Left cardiac atrium (tissue), 4 donors: ENCODE measurements around the gene CAMK2N2. TPM values are rescaled to one million over a fixed set of nuclear protein-coding genes. Genes with fewer than 3 reads are reported as not detected.

Experiments
- ATAC-seq, 2 donors: fragments of 200-7000 bp; cut with Tn5 transposase; one replicate each; pipeline ENCODE4 v1.9.1; 2020; ENCODE audit warnings: mild to moderate bottlenecking in 2 of 2, moderate library complexity in 2 of 2
- DNase-seq: peaks from one replicate; pipeline ENCODE4 v3.0.0-alpha.2; 2020
- intact Hi-C, 2 donors: fragments of 100-400 bp; cut with DNase I; formaldehyde crosslinking; loops; one replicate each; pipeline versions ENCODE4 v1.14.1 to v1.15.1; 2022 to 2023
- long read RNA-seq: library from polyadenylated mRNA; unstranded; transcript quantifications from one replicate; pipeline ENCODE4 v2.0.0, GENCODE V29; 2021
- total RNA-seq, 2 donors: library from RNA; stranded (reverse); fragmentation: NEBNext Ultra II Directional; extraction: Animal tissue kit (Norgen Biotek cat#: 25700); gene quantifications; one replicate each; pipeline ENCODE4 v1.2.1, GENCODE V29; 2021
- donor health status: DM: no; HTN: yes; CAD: no.
- donor health status: DM: no; HTN: yes; CAD: no; lungs with severe emphysema.
- donor health status: DM: yes; HTN: yes; CAD: no.
- donor health status: Dilated cardiomyopathy.

CAMK2N2 gene
- under 1 TPM in 1 of 2 donors, not detected in 1; 0.18 TPM for total RNA-seq
- long read RNA-seq: 0 reads

DNA sequence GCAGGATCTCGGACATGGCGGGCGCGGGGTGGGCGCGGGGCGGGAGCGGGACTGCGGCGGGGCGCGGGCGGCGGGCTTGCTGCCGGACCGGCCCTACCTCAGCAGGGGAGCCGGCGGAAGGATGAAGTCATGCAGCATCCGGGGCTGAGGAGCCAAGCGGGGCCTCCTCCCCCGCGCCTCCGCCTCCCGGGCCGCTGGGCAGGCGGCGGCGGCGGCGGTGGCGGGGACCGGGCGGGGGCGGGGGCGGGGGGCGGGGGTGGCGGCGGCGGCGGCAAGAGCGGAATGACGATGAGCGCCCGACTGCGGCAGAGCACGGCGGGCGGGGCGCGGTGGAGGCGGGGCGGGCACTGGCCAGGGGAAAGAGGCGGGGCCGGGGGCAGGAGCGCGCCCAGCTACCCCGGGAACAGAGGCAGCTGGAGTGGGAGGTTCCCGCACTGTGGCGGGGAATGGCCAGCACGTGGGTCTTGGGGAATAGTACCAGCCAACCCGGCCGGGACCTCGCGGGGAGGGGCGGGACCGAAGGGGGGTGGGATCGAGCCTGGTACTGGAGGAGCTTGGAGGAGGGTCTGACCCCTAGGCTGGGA lies at the start of gene CAMK2N2:
TSS of gene CAMK2N2 (minus strand) at position 284 of the 584 bp plus-strand sequence. CDS start at position 16, 268 bp downstream.
- peak; percentile 68 for DNase-seq
- intact Hi-C loops: no loop called here
- peak; percentile 53 to 88 for ATAC-seq

DNA sequence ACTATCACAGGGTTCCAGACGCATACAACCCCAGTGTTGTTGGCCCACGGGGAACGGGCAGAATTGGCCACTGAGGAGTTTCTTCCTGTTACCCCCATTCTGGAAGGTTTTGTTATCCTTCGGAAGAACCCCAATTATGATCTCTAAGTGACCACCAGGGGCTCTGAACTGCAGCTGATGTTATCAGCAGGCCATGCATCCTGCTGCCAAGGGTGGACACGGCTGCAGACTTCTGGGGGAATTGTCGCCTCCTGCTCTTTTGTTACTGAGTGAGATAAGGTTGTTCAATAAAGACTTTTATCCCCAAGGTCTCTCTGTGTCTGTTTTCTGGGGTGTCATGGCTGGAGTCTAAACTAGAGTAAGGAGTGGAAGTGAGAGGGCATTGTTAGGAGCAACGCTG lies 47.4 kb upstream of the CAMK2N2 start:
- ATAC-seq (no peak), DNase-seq (no peak)

DNA sequence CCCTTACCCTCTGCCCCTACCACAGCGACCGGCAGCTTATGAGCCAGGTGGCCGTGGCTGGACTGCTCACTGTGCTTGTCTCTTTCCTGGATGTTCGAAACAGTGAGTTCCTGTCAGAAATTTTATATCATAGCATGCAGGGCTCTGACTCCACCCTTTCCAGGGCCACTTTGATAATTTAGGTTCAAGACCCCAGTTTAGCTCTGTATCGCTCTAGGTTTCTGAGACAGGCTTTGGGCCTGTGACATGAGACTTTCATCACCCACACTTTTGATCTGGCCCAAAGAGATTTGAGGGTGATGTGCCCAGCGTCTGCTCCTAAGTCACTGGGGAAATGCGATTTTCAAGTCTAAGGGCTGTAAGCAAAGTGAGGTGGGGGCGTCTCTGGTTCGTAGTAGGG lies 46.6 kb upstream of the CAMK2N2 start:
- ATAC-seq: no peak
- intact Hi-C loops: no loop called here
- DNase-seq: no peak

More for the DNA sequence above, 47.4 kb upstream of the CAMK2N2 start:
- intact Hi-C loops: no loop called here

DNA sequence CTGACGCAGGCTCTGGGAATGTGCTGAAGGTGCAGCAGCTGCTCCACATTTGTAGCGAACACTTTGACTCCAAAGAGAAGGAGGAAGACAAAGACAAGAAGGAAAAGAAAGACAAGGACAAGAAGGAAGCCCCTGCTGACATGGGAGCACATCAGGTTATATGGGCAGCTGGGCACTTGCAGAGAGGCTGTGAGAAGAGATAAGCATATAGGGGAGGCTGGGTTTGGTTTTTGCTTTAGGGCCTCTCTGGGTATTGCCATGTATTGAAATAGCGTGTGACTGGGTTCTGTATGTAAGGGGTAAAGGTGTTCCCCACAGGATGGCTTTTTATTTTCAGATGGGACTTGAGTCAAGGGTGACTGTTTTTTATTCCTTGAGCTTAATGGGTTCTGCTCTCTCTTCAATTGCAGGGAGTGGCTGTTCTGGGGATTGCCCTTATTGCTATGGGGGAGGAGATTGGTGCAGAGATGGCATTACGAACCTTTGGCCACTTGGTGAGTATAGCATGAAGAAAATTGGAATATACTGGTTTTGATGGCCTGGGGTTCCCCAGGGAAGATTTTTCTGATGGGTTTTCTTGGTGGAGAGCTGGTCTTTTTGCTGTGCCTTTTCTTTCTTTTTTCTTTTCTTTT lies 45.1 kb upstream of the CAMK2N2 start:
- no peak for ATAC-seq
- DNase-seq: no peak
- intact Hi-C loops: no loop called here

DNA sequence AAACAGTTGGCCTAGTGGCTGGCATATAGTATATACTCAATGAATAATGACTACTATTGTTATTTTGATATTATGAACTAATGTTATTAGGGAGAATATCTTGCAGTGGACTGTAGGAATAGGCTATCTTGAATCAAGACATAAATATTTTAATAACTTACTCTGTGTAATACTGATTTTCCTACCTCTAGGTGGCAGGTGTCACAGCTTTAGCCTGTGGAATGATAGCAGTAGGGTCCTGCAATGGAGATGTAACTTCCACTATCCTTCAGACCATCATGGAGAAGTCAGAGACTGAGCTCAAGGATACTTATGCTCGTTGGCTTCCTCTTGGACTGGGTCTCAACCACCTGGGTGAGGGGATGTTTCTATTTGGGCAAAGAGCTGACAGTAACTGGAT lies 44.2 kb upstream of the CAMK2N2 start:
- no peak for ATAC-seq
- DNase-seq: no peak
- intact Hi-C loops: no loop called here

DNA sequence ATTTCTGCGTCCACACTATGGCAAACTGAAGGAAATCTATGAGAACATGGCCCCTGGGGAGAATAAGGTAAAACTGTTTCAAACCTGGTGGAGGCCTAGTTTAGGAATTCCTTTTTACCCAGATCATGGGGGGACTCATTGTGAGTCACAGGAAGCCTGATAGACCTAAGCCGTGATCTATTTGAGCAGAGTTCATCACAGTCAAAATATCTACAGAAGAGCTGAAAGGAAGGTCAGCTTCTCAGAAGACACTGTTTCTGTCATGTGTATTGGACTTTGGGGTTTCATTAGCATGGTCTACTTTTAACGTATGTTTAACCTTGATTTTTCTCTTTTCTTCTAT lies 39.0 kb upstream of the CAMK2N2 start:
- DNase-seq (no peak), ATAC-seq (no peak)
- intact Hi-C loops: no loop called here

DNA sequence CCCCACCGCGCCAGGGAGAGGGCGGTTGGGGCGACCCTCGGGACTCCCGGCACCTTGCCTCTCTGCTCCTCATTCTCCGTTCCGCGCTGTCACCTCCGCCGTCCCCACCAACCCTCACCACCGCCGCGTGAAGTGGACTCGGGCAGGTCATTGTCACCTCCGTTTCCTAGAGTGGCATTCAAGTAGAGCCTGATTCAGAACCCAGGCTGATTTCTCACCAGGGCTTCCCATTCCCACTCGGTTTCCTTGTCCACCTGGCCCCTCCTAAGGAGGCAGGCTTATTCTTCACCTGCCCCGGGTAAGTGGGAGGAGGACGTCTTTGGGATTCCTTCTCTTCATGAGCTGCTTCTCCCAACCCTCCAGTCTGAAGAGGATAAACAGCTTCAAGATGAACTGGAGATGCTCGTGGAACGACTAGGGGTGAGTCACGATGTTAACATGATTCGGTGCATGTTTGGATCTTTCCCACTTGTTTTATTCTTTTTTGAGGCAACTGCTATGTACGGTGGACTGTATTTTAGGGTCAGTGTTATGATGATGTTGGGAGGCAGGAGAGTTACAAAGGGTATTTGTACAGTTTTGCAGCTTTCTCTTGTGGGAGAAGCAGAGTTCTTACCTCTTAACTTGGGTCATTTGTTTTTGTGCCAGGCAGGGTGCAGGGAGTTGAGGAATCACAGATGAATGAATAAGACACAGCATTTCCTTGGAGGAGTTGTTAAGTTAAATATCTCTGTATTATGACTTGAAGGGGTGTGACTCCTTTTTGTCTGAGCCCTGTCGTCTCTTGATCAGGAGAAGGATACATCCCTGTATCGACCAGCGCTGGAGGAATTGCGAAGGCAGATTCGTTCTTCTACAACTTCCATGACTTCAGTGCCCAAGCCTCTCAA lies 38.4 kb upstream of the CAMK2N2 start:
- peak in 1 of 2 donors; percentile 1 for ATAC-seq

DNA sequence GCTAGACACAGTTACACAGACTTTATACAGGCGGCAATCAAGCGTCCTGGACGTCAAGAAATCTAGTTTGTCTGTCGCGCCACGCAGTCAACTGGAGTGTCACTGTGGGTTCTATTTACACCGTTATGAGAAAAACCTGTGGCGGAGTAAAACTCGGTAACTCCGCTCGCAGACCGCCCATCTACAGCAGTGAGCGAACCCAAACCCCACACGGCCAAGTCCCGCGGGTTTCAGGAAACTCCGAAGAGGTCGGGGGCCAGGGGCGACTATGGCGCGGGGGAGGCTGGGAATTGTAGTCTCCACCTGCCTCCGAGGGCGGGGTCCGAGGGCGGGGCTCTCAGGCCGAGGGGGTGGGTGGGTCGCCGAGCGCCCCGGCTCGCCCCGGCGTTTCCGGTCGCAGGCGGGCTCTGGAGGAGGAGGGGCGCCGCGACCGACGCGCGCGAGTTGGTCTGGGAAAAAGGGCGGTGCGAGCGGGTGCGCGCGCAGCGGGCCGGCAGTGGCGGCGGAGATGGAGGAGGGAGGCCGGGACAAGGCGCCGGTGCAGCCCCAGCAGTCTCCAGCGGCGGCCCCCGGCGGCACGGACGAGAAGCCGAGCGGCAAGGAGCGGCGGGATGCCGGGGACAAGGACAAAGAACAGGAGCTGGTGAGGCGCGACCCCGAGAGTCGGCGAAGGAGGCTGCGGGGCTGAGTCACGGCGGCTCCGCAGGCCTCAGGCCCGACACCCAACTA lies 37.6 kb upstream of the CAMK2N2 start, which contains the start of gene PSMD2:
TSS of gene PSMD2 (plus strand) at position 483 of the 729 bp plus-strand sequence. CDS start at position 509, 26 bp downstream.
- DNase-seq (peak; percentile 99), ATAC-seq (peak; percentile 99)
- intact Hi-C loops: no loop called here

More for the DNA sequence above, 38.4 kb upstream of the CAMK2N2 start:
- no peak for DNase-seq
- intact Hi-C loops: no loop called here

DNA sequence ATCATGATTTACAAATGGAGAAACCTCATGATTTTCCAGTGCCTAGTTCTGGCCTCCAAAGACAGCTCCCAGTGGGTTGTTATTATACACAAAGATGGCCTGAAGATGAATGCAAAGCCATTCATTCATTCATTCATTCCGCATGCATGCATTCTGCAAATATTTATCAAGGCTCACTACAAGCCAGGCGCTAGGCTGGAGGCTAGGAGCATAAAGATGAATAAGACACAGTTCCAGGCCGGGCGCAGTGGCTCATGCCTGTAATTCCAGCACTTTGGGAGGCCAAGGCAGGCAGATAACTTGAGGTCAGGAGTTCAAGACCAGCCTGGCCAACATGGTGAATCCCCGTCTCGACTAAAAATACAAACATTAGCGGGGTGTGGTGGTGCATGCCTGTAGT lies 35.3 kb upstream of the CAMK2N2 start:
- intact Hi-C loops: no loop called here
- ATAC-seq: no peak

DNA sequence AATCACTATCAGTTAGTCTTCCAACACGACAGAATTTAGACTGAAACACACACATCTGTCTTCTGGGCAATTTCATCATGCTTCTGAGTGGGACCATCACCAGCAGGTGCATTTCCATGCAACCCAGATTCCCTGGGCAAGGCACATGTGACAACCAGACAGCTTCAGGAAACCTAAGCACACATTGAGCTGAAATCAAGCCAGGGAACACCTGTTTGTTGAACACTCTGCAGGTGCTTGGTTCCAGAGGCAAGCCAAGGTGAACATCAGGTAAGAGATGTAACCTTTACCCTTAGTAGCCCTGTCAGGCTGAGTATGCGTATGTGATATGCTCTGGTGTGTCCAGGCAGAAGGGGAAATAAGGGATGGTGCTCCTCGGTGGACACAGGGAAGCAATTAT lies 34.4 kb upstream of the CAMK2N2 start:
- no peak for DNase-seq
- ATAC-seq: no peak
- intact Hi-C loops: no loop called here

More for the DNA sequence above, 35.3 kb upstream of the CAMK2N2 start:
- DNase-seq: no peak

DNA sequence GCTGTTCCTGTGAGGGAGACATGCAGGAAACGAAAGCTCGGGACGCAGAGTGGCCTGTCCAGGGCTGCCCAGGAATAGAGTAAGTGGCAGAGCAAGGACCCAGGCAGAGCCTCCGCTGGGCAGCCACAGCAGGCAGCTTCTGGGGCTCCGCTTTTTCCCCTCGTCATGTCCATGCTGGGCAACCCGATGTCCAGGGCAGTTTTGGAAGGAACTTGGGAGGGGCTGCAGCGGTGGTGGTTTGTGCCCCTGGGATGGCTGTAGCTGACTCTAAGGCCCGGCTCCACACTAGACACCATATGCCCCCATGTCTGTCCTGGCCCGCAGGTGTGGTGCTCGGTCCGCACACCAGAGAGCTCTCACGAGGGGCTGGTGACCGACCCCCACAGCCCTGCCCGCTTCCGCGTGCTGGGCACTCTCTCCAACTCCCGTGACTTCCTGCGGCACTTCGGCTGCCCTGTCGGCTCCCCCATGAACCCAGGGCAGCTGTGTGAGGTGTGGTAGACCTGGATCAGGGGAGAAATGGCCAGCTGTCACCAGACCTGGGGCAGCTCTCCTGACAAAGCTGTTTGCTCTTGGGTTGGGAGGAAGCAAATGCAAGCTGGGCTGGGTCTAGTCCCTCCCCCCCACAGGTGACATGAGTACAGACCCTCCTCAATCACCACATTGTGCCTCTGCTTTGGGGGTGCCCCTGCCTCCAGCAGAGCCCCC lies 30.5 kb upstream of the CAMK2N2 start:
- ATAC-seq (no peak), DNase-seq (no peak)
- intact Hi-C loops: no loop called here

DNA sequence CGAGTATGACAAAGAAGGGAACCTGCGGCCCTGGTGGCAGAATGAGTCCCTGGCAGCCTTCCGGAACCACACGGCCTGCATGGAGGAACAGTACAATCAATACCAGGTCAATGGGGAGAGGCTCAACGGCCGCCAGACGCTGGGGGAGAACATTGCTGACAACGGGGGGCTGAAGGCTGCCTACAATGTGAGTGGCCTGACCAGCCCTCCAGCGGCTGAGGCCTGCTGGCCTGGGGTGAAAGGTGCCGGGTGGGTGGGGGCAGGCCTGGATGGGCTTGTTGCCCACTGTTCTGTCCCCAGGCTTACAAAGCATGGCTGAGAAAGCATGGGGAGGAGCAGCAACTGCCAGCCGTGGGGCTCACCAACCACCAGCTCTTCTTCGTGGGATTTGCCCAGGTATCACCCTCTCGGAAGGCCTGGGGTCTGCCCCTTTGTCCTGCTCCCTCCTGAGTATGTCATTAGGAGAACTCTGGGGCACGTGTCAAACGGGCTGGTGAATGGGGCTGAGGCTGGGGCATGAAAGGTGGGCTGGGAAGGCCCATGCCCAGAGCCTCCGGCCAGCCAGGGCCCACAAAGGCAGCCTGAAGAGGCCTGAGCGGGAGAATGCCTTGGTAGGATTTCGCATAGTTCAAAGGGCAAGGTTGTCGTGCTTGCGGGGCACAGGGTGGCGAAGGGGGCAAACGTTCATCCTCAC lies 29.8 kb upstream of the CAMK2N2 start:
- DNase-seq (no peak), ATAC-seq (no peak)
- intact Hi-C loops: no loop called here

DNA sequence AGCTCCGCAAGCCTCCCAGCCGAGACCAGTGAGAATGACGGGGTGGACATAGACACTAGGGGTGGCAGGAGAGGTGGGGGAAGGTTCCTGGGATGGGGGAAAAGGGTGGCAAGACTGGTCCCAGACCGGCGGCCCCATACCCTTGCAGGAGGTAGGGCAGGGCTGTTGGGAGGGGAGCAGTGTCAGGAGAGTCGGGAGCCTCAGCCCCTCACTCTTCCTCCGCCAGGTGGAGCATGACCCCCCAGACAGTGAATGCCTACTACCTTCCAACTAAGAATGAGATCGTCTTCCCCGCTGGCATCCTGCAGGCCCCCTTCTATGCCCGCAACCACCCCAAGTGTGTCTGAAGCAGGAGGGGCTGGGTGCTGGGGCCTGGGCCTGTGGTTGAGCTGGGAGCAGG lies 29.0 kb upstream of the CAMK2N2 start:
- DNase-seq (no peak), ATAC-seq (no peak)
- intact Hi-C loops: no loop called here

DNA sequence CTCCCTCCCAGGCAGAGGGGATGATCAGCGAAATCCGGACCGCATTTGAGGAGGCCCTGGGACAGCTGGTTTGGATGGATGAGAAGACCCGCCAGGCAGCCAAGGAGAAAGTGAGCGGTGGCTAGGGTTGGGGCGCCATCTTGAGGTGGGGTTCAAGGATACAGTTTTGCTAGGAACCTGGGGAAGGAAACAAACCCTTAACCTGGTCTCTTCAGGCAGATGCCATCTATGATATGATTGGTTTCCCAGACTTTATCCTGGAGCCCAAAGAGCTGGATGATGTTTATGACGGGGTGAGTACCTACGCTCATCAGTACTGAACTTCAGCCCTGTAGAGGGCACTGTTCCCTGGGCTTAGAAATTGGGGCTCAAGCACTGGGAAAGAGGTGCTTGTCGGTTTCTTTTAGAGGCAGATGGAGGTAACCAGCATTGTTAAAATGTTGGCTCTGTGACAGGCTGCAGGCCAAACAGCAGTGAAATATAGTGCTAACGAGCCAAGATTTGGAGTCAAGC lies 28.1 kb upstream of the CAMK2N2 start:
- intact Hi-C loops: loop anchor here in 1 of 2 donors (5.0 kb wide), 1 partner anchor 392 kb away; no protein-coding TSS in a partner anchor
- DNase-seq: peak; percentile 42
- ATAC-seq: peak; percentile 21 to 52

DNA sequence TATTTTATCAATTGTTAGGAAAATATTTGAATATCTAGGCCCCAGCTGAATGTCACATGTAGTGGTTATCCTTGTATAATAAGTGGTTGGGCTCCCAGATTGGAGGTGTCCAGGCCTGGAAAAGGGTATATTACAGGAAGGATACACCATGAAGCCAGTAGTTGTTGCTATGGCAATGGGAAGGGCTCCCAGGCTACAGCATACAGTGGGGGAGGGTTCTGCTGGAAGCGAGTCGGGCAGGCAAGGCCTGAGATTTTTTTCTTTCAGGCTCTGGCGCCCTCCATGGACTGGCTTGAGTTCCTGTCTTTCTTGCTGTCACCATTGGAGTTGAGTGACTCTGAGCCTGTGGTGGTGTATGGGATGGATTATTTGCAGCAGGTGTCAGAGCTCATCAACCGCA lies 23.3 kb upstream of the CAMK2N2 start:
- ATAC-seq: peak; percentile 69 to 78
- DNase-seq: peak; percentile 72
- intact Hi-C loops: loop anchor here in 1 of 2 donors (5.0 kb wide), 1 partner anchor 387 kb away; no protein-coding TSS in a partner anchor

DNA sequence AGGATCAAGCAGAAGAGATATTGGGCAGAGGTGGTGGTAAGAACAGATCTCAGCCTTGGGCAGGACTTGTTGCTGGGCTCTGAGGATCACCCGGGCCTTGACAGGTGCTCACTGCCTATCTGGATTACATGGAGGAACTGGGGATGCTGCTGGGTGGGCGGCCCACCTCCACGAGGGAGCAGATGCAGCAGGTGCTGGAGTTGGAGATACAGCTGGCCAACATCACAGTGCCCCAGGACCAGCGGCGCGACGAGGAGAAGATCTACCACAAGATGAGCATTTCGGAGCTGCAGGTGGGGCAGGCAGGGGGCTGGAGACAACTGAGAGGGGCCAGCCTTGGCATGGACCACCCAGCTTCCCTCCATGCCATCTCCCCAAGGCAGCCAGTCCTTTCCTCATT lies 22.3 kb upstream of the CAMK2N2 start:
- DNase-seq (no peak), ATAC-seq (no peak)
- intact Hi-C loops: no loop called here

DNA sequence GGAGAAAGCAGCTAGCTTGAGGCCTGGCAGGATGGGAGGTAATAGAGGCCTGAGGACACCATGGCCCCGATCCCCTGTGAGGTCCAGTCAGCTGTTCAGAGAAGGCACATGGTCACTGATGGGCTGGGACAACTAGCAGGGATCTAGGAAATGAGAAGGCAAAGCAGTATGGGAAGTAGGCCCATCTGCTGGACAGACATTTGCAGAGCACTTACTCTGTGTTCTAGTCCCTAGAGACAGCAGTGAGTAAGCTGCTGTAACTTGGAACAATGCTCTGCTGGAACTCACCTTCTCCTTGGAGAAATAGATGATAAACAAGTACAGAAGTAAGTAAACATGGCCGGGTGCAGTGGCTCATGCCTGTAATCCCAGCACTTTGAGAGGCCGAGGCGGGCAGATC lies 21.6 kb upstream of the CAMK2N2 start:
- DNase-seq (no peak), ATAC-seq (no peak)
- intact Hi-C loops: no loop called here

DNA sequence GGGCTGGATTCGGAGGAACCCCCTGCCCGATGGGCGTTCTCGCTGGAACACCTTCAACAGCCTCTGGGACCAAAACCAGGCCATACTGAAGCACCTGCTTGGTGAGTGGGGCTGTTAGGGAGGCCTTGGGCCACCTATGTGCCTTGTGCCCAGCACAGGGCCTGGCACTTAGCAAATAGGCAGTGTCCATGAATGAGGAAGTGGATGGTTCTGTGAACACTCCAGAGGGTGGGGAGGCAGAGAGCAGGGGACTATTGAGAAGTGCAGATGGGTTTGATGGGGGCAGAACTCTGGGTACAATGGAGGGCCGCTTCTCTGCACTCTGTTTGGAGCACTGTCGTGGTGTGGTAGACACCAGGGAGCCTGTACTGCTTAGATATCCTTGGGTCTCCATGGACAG lies 16.0 kb upstream of the CAMK2N2 start:
- intact Hi-C loops: no loop called here
- DNase-seq: no peak
- no peak for ATAC-seq
